Eye (tissue), 1 donor: ENCODE data around the gene ATP1A4.
A peak's percentile ranks its signal among the peaks of the same experiment; 100 is the strongest.
"Not testable (repeated sequence)": the region's sequence is repeated elsewhere in the genome, so short reads cannot be mapped to it uniquely, and the experiment has no call there.

Source experiments
- DNase-seq: peaks from one replicate; pipeline ENCODE4 v3.0.0-alpha.2; 2015

The ATP1A4 gene

GRCh38 chr1:160151303-160151702 is at the start of gene ATP1A4:
ATP1A4 (plus strand) TSS chr1:160151603; CDS start chr1:160152041, 438 bp downstream.
- DNase-seq = no peak

GRCh38 chr1:160101717-160102522 is 49.5 kb upstream of the ATP1A4 start:
- DNase-seq = no peak

- no peak for DNase-seq
These were observed 47.6 kb upstream of the ATP1A4 start for GRCh38 chr1:160103658-160104408.

GRCh38 chr1:160104486-160104885 is 46.9 kb upstream of the ATP1A4 start:
- no peak for DNase-seq

- no peak for DNase-seq
These were observed 46.2 kb upstream of the ATP1A4 start for GRCh38 chr1:160105155-160105554.

GRCh38 chr1:160107512-160107911 is 43.9 kb upstream of the ATP1A4 start:
- no peak for DNase-seq

- DNase-seq = peak; percentile 76
These were observed 42.3 kb upstream of the ATP1A4 start for GRCh38 chr1:160108888-160109662.

- no peak for DNase-seq
These were observed 41.7 kb upstream of the ATP1A4 start for GRCh38 chr1:160109686-160110085.

GRCh38 chr1:160111462-160111861 is 39.9 kb upstream of the ATP1A4 start:
- DNase-seq = not testable (repeated sequence)

GRCh38 chr1:160112357-160112756 is 39.0 kb upstream of the ATP1A4 start:
- peak; percentile 63 for DNase-seq

GRCh38 chr1:160113407-160113806 is 38.0 kb upstream of the ATP1A4 start:
- no peak for DNase-seq

GRCh38 chr1:160114085-160114484 is 37.3 kb upstream of the ATP1A4 start:
- DNase-seq = no peak

- peak; percentile 73 for DNase-seq
These were observed 35.7 kb upstream of the ATP1A4 start, which contains the start of gene ATP1A2 for GRCh38 chr1:160115545-160116282. ATP1A2 (plus strand) TSS chr1:160115759; CDS start chr1:160115862, 103 bp downstream.

GRCh38 chr1:160116283-160117147 is 34.9 kb upstream of the ATP1A4 start:
- peak; percentile 79 for DNase-seq

GRCh38 chr1:160117300-160117699 is 34.1 kb upstream of the ATP1A4 start:
- DNase-seq = no peak

GRCh38 chr1:160117709-160118183 is 33.7 kb upstream of the ATP1A4 start:
- peak; percentile 76 for DNase-seq

- DNase-seq = no peak
These were observed 32.5 kb upstream of the ATP1A4 start for GRCh38 chr1:160118928-160119327.

GRCh38 chr1:160120797-160121196 is 30.6 kb upstream of the ATP1A4 start:
- DNase-seq = no peak

GRCh38 chr1:160121388-160121787 is 30.0 kb upstream of the ATP1A4 start:
- DNase-seq = no peak

- no peak for DNase-seq
These were observed 28.4 kb upstream of the ATP1A4 start for GRCh38 chr1:160122978-160123495.

- no peak for DNase-seq
These were observed 27.7 kb upstream of the ATP1A4 start for GRCh38 chr1:160123726-160124125.
